ENCODE results near the gene WWTR1. TPM values are rescaled to one million over a fixed set of nuclear protein-coding genes. Genes with fewer than 3 reads are reported as not detected.

The WWTR1 gene
- total RNA-seq, 1 experiment from 2014 or later: 49.1 TPM

DNA sequence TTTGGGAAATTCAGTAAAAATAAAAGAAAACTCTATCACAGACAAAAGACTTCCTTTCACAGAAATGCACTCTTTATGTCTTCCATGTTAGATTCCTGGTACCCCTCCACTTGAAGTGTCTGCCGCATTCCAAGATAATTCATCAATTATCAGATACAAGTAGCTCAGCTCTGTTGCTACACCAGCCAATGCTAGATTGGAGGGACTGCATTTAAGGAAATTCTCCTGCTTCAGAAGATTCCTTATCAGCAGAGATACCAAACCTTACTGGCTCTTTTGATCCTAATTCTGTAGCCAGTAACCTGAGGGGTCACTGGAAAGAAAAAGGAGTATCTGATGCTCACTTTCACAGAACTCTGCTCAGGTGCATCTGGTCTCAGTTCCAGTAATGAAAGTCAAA is 119.5 kb downstream of the WWTR1 start:
- Histone ChIP-seq H3K36me3 (peaks cover 15% of the 10 kb centered on the region), H3K9me3 (replicated peaks) (no peaks in the 10 kb centered on the region), H3K27ac (no peak overlapping the region), H3K27me3 (no peaks in the 10 kb centered on the region), H3K4me3 (no peak overlapping the region), H3K4me1 (peaks cover 44% of the 10 kb centered on the region)
- no peak for DNase-seq

DNA sequence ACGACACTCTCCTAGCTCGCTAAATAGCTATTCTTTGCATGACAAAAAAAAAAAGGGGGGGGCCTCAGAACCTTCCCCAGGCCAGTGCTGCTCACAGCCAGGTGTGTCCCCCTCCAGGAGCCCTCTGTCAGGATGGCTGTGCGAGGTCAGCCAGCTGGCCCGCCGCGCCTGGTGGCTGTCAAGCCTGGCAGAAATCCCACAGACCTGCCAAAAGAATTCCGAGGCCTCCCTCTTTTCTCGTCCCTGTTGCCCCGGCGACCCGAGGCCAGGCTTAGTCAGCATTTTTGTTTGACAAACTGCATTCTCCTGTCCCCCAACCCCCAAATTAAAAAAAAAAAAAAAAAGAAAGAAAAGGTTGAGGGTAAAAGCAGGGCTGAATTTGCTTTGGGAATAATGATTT is 121.4 kb downstream of the WWTR1 start:
- Histone ChIP-seq H3K4me1 (peaks cover 61% of the 10 kb centered on the region), H3K9me3 (replicated peaks) (no peaks in the 10 kb centered on the region), H3K27ac (peak overlapping the region; percentile 1; the same call in 1 of the 2 replicates), H3K27me3 (no peaks in the 10 kb centered on the region), H3K4me3 (no peak overlapping the region), H3K36me3 (peaks cover 4% of the 10 kb centered on the region; the same call in 1 of the 2 replicates)
- DNase-seq: peak; percentile 47 to 55

DNA sequence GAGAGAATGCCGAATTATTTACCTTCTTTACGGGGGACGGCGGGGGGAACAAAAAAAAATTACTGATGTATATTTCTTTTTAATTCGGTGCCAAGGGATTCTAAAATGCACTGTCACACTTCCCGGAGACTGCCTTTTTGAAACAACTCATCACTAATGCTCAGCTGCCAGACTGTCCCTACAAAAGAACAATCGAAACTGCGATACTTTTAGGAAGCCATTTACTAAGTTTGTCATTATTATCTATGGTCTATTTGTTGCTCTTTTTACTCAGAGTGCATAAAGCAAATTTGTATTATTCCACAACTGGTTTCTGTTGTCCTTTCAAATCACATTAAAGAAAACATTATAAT is 122.5 kb downstream of the WWTR1 start:
- H3K36me3 ChIP-seq: peaks cover 4% of the 10 kb centered on the region; the same call in 1 of the 2 replicates
- no peaks in the 10 kb centered on the region for H3K27me3 ChIP-seq
- no peak overlapping the region for H3K27ac ChIP-seq
- H3K4me1 ChIP-seq: peaks cover 50% of the 10 kb centered on the region
- H3K9me3 ChIP-seq (replicated peaks): no peaks in the 10 kb centered on the region
- no peak for DNase-seq
- no peak overlapping the region for H3K4me3 ChIP-seq

DNA sequence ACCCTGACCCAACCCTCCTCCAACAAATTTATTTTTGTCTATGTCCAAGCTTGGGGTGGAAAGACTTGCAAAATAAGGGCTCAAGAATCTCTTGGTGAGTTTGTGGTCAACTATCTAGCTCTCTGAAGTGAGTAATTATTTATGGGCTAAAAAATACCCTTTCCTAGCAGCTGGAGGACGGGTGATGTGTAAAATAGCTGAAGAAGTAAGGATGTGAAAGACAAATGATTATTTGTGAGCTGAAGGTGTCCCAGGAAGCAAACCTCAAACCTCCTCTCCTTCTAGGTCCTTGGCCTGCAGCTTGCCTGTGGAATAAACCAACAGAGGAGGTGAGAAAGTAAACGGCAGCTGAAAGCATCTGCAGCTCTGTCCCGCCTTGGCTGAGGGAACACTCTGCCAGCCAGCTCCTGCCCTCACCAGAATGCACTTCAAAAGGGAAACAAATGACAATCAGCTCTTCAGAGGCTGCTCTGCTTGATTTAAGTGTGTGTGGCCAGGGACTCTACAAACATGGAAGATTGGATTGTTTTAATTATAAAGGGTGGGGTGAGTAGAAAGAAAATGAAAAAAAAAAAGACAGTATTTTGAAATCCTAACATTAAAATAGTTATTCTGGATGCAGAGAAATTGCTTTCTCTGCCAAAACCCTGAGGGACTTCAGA is 123.0 kb downstream of the WWTR1 start:
- peaks cover 45% of the 10 kb centered on the region for H3K4me1 ChIP-seq
- peaks cover 4% of the 10 kb centered on the region; the same call in 1 of the 2 replicates for H3K36me3 ChIP-seq
- DNase-seq: peak; percentile 12 to 47
- H3K27ac ChIP-seq: no peak overlapping the region
- H3K27me3 ChIP-seq: no peaks in the 10 kb centered on the region
- no peaks in the 10 kb centered on the region for H3K9me3 ChIP-seq (replicated peaks)
- H3K4me3 ChIP-seq: no peak overlapping the region

DNA sequence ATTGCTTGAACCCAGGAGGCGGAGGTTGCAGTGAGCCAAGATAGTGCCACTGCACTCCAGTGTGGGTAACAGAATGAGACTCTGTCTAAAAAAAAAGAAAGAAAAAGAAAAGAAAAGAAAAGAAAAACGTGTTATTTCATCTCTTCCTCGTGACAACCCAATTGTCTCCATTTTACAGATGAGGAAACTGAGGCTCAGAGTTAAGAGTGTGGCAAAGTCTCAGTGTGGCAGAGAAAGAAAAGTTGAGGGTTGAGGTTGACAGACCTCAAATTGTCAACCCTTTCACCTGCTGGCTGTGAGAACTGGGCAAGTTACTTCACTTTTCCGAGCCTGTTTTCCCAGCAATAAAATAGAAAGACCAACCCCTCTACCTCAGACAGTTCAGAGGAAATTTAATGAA is 123.7 kb downstream of the WWTR1 start:
- H3K9me3 ChIP-seq (replicated peaks): no peaks in the 10 kb centered on the region
- no peak overlapping the region for H3K4me3 ChIP-seq
- H3K27me3 ChIP-seq: no peaks in the 10 kb centered on the region
- H3K4me1 ChIP-seq: peaks cover 42% of the 10 kb centered on the region
- H3K36me3 ChIP-seq: peaks cover 4% of the 10 kb centered on the region; the same call in 1 of the 2 replicates
- DNase-seq: no peak
- H3K27ac ChIP-seq: no peak overlapping the region

DNA sequence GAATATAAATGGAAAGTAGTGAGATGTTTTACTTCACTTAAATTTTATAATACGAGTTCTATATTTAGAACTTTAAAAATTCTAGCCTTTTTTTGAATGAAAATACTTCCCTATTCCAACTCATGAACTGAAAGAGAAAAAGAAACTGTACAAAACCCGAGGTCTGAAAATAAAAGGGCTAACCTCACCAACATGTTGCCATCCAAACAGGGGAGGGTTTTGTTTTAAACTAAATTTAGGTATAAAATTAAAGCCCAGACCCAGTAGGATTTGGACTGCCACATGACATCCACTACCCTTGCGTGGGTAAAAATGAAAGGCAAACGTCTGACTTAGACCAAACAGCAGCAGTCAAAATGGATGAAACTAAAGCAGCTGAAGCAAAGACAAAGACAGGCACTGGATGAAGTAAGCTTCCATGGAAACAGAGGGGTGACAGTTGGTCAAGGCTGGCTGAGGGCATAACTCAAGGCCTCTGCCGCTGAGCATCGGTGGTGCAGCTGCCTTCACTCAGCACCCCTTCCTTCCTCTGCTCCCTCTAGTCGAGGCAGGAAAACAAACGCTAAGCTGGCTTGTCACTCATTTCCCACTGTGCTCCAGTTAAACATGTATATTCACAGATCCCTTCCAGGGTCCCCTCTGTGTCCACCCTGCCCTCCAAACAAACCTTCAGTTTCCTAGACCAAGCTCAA is 125.2 kb downstream of the WWTR1 start:
- H3K36me3 ChIP-seq: peaks cover 4% of the 10 kb centered on the region; the same call in 1 of the 2 replicates
- 0 out of 2 replicates have a peak overlapping the region, but pooled peaks have one; percentile 3 for H3K4me3 ChIP-seq
- H3K27ac ChIP-seq: peak overlapping the region; percentile 76
- no peaks in the 10 kb centered on the region for H3K27me3 ChIP-seq
- no peaks in the 10 kb centered on the region for H3K9me3 ChIP-seq (replicated peaks)
- peaks cover 42% of the 10 kb centered on the region for H3K4me1 ChIP-seq
- DNase-seq: peak; percentile 62 to 79

DNA sequence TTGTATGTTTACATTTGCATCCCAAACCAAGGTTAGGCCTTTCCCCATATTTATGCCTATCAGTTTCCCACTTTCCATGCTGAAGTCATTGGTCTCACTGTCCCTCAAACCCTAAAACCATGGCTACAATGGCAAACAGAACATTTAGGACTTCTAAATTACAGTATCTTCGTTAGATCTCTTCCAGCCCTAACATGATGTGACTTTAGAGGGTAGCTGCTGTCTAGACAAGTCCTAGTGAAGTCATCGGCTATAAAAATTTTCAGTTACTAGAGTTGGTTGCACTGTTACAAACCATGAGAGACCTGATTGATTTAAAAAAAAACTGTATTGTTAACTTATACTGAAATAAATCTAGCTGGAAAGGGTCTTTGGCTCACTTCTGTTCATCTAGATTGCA is 128.7 kb downstream of the WWTR1 start:
- Histone ChIP-seq H3K27me3 (no peaks in the 10 kb centered on the region), H3K9me3 (replicated peaks) (no peaks in the 10 kb centered on the region), H3K36me3 (peaks cover 8% of the 10 kb centered on the region), H3K4me3 (no peak overlapping the region), H3K27ac (no peak overlapping the region), H3K4me1 (peaks cover 18% of the 10 kb centered on the region)
- DNase-seq: no peak

DNA sequence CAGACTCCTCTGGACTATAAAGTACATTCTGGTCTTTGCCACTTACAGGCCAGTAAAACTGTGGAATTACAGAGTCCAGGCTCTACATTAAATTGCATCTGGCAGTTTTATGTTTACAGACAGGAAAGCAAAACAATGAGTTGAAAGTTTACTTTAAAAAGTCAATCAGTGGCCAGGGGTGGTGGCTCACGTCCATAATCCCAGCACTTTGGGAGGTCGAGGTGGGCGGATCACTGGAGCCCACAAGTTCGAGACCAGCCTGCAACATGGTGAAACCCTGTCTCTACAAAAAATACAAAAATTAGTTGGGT is 129.5 kb downstream of the WWTR1 start:
- Histone ChIP-seq H3K27me3 (no peaks in the 10 kb centered on the region), H3K36me3 (peaks cover 8% of the 10 kb centered on the region), H3K9me3 (replicated peaks) (no peaks in the 10 kb centered on the region), H3K4me1 (peaks cover 17% of the 10 kb centered on the region), H3K27ac (no peak overlapping the region), H3K4me3 (no peak overlapping the region)
- DNase-seq: no peak

DNA sequence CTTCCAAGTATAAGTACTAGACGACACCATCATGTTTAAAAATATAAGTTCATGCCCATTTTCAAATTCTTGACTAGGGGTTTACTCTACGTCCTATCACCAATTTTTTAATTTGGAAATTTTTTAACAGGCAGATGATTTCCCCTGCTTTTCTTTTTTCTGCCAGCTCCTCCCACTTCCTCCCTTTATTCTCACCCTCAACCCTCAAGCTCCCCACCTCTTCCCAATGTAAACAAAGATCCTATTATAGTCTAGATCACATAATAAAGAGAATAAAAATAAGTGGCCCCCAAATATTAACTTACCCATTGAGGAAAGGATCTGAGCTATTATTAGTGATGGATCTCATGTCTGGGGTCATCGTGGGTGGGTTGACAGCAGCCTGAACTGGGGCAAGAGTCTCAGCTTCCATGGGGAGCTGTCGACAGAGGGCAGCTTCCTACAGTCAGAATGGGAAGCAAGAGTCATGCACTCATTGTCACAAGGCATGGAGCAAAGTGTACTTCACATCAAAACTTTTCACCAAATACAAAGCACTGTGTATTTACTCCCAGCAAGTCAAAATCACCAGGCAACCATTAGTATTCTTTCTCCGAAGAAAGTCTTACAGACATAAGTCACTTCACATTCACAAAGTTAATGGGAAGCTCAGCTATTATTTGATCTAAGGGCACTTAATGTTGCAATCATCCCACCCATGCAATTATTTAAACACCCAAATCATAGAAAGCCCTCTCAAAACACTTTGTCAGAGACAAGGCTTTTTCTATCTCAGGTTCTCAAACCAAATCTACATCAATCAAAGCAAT is 130.1 kb downstream of the WWTR1 start:
- H3K4me1 ChIP-seq: peaks cover 11% of the 10 kb centered on the region
- H3K9me3 ChIP-seq (replicated peaks): no peaks in the 10 kb centered on the region
- no peak for DNase-seq
- no peak overlapping the region for H3K4me3 ChIP-seq
- no peak overlapping the region for H3K27ac ChIP-seq
- H3K36me3 ChIP-seq: peaks cover 8% of the 10 kb centered on the region
- H3K27me3 ChIP-seq: no peaks in the 10 kb centered on the region

DNA sequence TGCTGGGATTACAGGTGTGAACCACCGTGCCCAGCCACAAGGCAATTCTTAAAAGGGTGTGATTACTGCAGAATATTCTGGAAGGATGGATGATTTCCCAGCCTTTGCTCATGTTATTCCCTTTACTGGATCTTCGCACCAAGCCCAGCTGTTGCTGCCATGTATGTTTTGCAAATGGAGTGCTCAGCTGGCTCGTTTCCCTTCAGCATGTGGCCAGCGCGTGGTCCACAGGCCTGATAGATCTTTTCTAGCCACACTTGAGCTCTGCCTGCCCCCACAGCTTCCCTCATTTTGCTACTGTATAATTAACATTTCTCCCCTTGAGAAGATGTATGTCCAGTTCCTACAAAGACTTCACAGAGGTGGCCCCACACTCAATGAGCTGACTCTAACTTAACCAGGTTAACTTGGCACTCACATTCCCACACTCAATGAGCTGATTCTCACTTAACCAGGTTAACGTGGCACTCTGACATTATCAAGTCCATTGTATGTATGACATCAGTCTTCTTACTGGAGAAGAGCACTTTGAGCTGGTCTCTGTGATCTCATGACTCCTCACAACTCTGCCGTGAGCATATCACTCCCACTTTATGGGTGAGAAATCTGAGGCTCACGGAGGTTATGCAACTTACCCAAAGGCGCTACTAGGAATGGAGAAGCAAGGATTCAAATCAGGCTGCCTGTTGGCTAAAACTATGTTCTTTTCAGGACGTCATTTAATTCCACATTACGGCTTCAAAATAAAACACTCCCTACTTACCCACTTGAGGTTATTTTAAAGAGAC is 134.1 kb downstream of the WWTR1 start:
- Histone ChIP-seq H3K27me3 (no peaks in the 10 kb centered on the region), H3K9me3 (replicated peaks) (no peaks in the 10 kb centered on the region), H3K36me3 (peaks cover 12% of the 10 kb centered on the region), H3K4me3 (no peak overlapping the region), H3K27ac (no peak overlapping the region), H3K4me1 (no peaks in the 10 kb centered on the region)
- no peak for DNase-seq

DNA sequence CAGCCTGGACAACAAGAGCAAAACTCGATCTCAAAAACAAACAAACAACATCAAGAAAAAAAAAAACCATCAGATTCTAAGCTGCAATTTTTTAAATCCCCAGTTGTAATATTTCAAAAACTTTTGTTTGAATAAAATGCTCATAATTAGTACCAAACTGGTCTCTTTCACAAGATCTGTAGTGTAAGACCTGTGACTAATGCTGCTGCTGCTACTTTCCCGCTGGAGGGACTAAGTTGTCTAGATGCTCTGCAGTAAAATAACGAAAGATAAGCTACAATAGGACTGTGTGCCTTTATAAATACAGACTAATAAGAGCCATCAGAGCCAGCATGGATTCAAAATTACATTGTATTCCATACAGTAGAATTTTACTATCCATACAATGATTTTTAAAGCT is 137.9 kb downstream of the WWTR1 start:
- Histone ChIP-seq H3K4me1 (no peaks in the 10 kb centered on the region), H3K9me3 (replicated peaks) (no peaks in the 10 kb centered on the region), H3K36me3 (peaks cover 19% of the 10 kb centered on the region), H3K27ac (no peak overlapping the region), H3K27me3 (no peaks in the 10 kb centered on the region), H3K4me3 (no peak overlapping the region)
- DNase-seq: no peak

DNA sequence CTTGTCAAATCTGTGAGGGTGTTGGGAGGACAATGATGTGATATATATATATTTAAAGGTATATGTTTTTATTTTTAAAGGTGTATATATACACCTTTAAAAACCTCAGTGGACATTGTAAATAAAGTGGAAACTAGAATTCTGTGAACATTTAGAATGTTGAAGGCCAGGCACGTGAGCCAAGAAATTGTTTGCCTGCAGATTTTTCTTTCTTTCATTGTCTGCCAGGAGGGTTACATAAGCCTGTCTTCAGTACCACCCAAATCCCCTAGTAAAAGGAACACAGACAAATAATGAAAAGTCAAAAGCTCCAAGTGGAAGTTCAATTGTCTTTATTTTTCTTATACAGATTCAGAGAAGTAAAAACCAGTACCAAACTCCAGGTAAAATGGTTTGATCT is 140.9 kb downstream of the WWTR1 start:
- H3K4me1 ChIP-seq: no peaks in the 10 kb centered on the region
- H3K9me3 ChIP-seq (replicated peaks): no peaks in the 10 kb centered on the region
- H3K27ac ChIP-seq: no peak overlapping the region
- no peaks in the 10 kb centered on the region for H3K27me3 ChIP-seq
- H3K4me3 ChIP-seq: no peak overlapping the region
- H3K36me3 ChIP-seq: peaks cover 14% of the 10 kb centered on the region
- no peak for DNase-seq

DNA sequence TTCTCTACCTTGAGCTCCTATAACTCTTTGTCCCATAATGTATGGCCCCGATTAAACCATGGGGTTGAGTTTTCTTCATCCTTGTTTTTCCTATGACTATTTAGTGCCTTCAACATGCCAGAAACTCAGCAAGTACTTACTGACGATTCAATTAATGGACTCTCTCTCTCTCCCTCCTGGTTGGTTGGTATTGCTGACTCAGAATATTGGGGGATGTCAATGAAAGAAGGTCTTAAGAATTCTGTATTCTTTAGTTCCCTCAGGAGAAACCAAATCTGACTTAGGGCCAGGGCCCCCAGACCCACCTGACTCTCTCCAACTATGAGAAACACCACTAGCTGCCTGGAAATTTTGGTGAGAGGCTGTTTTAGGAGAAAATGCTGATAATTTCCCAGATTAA is 142.6 kb downstream of the WWTR1 start:
- no peak for DNase-seq
- Histone ChIP-seq H3K9me3 (replicated peaks) (no peaks in the 10 kb centered on the region), H3K27ac (no peak overlapping the region), H3K4me1 (no peaks in the 10 kb centered on the region), H3K27me3 (no peaks in the 10 kb centered on the region), H3K36me3 (peaks cover 14% of the 10 kb centered on the region), H3K4me3 (no peak overlapping the region)

DNA sequence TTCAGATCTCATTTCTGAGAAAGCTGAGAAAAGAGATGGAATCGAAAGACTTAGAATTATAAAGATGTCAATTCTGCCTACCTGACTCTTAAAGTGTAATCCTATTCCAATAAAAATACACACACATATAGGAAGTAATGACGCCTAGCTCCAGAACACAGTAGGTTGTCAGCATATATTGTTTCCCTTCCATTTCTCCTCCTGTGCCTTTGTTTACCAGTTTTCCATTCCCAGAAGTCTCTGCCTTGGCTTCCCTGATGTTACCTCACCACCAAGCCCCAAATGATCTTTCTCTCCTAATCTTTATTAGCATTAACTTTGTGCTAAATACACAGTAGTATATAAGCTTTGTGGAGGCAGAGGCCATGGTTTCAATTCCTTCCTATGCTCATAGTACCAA is 143.4 kb downstream of the WWTR1 start:
- Histone ChIP-seq H3K27ac (no peak overlapping the region), H3K36me3 (peaks cover 14% of the 10 kb centered on the region), H3K4me1 (no peaks in the 10 kb centered on the region), H3K9me3 (replicated peaks) (no peaks in the 10 kb centered on the region), H3K27me3 (no peaks in the 10 kb centered on the region), H3K4me3 (no peak overlapping the region)
- DNase-seq: no peak
